ENCODE measurements around the gene RNF182.

DNA sequence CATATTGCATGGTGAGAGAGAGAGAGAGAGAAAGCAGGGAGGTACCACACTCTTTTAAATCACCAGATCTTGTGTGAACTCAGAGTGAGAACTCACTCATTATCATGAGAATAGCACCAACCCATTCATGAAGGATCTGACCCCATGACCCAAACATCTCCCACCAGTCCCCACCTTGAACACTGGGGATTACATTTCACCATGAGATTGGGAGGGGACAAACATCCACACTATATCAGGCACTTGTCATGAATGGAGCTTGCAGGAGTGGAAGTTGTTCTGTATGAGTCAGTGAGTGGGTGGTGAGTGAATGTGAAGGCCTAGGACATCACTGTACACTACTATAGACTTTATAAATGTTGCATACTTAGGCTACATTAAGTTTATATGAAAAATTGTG is 47.7 kb upstream of the RNF182 start:
- TF ChIP-seq EP300 (IDR thresholded peaks at IDR 0.05; ENCODE audit: low read length) = no peak
- TF ChIP-seq RBM22 (IDR thresholded peaks at IDR 0.05; ENCODE audit: low read depth, low read length, poor library complexity, severe bottlenecking) = no peak
- no peak for TF ChIP-seq POLR2A (conservative IDR thresholded peaks at IDR 0.05)
- TF ChIP-seq TRIM24 (IDR thresholded peaks at IDR 0.05) = no peak
- TF ChIP-seq, protein P1, sequence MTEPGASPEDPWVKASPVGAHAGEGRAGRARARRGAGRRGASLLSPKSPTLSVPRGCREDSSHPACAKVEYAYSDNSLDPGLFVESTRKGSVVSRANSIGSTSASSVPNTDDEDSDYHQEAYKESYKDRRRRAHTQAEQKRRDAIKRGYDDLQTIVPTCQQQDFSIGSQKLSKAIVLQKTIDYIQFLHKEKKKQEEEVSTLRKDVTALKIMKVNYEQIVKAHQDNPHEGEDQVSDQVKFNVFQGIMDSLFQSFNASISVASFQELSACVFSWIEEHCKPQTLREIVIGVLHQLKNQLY (CRISPR knock-in tag; conservative IDR thresholded peaks at IDR 0.05) = no peak
- no peak for TF ChIP-seq POLR2AphosphoS5 (IDR thresholded peaks at IDR 0.05; ENCODE audit: control insufficient read depth, insufficient read depth, low read depth, low read length)
- TF ChIP-seq, protein P2, sequence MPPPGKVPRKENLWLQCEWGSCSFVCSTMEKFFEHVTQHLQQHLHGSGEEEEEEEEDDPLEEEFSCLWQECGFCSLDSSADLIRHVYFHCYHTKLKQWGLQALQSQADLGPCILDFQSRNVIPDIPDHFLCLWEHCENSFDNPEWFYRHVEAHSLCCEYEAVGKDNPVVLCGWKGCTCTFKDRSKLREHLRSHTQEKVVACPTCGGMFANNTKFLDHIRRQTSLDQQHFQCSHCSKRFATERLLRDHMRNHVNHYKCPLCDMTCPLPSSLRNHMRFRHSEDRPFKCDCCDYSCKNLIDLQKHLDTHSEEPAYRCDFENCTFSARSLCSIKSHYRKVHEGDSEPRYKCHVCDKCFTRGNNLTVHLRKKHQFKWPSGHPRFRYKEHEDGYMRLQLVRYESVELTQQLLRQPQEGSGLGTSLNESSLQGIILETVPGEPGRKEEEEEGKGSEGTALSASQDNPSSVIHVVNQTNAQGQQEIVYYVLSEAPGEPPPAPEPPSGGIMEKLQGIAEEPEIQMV (tag; conservative IDR thresholded peaks at IDR 0.05; ENCODE audit: low read depth) = no peak
